SK-N-DZ (cell line): ENCODE data around the gene PMF1.

Experiments used
- DNase-seq: peaks from one replicate; pipeline ENCODE4 v3.0.0-alpha.2; 2015; ENCODE audit warnings: low spot score
- small RNA-seq, 2 experiments: library from RNA; depleted of rRNA; stranded (forward); fragments of <200 nt; gene quantifications; one replicate each; pipeline ENCODE3, GENCODE V24; 2014

The PMF1 gene

GRCh38 chr1:156262461-156263287 is 49.9 kb downstream of the PMF1 start:
- no peak for DNase-seq

GRCh38 chr1:156263288-156263655 is 50.5 kb downstream of the PMF1 start:
- DNase-seq, result no peak

- no peak for DNase-seq
These were observed 53.2 kb downstream of the PMF1 start for GRCh38 chr1:156266051-156266450.

DNA sequence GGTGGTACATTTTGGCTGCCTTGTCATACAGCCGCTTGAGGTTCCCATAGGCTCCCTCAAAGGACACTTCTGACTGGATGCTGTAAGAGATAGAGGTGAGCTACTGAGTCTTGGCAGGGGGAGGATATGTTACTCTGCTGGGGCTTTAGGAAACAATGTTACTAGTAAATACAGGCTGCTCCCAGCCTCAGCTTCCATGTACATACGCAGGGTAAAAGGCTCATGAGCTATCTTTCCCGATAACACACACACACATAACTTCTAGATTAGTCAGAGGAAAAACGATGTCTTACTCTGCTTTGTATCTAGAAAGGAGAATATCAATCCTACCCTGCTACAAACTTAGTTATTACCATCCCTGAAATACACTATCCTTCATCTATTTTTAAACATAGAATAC is 55.5 kb downstream of the PMF1 start:
- DNase-seq, result no peak

GRCh38 chr1:156270314-156270713 is 57.5 kb downstream of the PMF1 start:
- DNase-seq, result no peak

- no peak for DNase-seq
These were observed 63.7 kb downstream of the PMF1 start for GRCh38 chr1:156276532-156276931.

DNA sequence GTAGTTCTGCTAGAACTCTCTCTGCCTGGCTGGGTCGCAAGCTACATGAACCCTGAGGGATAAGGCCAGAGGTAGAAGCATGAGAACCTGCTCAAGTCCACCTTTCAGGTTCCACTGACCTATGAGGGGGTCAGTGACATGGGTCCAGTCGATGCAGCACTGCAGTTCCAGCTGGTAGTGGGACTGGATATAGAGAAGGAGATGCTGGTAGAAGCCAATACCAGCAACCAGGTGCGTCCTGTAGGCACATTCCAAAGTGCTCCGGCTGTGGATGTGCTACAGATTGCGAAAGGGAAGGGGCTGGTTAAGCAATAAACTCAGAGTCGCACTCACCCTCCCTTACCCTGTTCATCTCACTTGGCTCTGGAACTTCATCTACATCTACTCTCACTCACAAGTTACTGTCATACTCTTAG is 64.2 kb downstream of the PMF1 start:
- no peak for DNase-seq

- no peak for DNase-seq
These were observed 67.0 kb downstream of the PMF1 start for GRCh38 chr1:156279837-156280236.

DNA sequence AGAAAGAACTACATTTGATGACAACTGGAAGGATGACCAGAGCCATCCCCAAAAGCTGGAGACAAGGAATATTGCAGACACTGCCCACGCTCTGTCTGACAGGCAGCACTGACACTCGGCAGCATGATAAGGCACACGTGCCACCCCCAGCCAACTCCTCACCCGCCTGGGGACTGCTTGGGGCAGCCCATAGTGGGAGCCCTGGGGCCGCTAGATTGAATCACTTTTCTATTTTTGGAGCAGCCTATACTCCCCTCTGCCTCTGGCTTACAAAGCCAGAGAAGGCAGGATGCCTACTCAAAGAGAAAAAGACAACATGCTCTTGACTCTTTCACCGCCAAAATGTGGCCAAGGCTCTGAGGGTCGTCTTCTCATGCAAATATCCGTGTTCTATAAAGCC is 68.5 kb downstream of the PMF1 start:
- DNase-seq, result no peak

DNA sequence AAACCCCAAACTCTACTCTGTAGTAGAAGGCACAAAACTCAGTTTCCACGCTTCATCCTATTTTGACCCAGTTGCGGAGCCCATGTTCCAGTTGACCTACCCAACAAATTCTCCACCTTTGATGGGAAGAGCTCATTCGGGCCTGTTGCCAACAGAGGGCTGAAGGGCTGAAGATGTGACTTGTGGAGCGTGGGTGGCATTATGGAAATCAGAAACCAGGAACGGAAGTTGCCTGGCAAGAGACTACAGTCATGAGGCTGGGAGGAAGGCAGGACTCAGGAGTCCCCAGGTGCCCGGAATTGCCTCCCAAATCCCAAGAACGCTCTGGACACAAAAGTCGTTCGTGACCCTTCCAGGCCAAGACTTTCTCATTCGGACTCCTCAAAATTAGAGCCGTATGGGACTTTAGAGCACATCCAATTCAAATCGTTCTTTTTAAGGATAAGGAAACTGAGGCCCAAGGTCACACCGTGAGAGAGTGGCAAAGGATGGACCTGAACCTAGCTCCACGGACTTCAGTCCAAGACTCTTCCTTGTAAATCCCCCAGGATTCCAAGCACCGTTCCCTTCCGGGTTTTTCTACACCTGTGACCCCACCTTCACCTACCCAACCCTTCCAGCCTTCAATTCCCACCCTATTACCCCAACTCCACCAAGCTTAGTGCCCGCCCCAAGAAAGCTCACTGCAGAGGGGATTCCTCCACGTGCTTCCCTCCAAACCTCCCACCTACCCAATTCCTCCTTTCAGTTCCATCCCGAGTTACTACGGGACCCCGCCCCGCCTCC is 69.1 kb downstream of the PMF1 start:
- DNase-seq, result peak; percentile 47

DNA sequence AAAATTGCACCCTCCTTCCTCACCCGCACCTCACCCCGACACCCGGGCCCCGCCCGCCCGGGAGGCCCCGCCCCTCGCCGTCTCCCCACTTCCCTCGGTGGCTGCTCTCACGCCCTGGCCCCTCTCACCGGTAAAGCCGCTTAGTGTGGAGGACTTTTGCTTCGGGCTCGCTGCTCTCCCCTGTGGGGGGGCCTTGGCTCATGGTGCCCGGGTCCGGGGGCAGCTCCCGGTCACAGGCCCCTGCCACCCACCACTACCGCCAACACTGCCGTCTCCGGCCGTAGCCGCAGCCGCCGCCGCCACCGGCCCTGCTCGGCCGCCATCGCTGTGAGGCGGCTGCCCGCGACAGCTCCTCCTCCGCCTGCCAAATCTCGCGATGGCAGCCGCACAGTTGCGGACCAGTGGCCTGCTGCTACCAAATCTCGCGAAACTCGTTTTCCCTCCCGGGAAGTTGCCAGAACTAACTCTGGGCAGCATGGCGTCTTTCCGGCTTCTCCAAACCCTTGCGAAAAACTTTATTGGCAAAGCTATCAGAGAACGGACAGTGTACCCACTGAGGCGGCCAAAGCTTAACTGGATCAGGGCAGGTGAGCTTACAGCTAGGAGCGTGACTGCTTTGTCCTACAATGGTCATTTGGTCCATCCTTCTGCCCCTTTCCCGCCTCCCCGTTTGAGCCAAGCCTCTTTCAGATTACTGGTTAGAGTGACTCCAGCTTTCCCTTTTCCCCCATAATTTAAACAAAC is 69.8 kb downstream of the PMF1 start, which contains the start of gene SMG5:
SMG5 (minus strand) TSS at position 347 of the 744 bp plus-strand sequence; CDS start at position 202, 145 bp downstream.
- DNase-seq, result peak; percentile 99

DNA sequence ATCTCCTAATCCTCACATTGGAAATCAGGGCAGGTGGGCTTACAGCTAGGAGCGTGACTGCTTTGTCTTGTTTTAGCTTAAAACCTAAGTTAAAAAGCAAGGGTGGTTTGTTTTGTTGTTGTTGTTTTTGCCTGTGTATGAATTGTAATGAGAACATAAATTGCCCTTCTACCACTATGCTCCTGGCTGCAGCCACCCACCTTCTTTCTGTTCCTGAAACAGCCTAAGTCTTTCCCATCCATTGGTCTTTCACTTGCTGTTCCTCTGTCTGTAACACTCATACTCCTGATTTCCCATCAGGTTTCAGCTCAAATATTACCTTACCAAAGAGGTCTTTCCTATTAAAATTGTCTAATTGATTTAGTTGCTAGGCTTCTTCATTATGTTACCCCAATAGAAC is 70.7 kb downstream of the PMF1 start:
- no peak for DNase-seq

- DNase-seq, result no peak
These were observed 71.3 kb downstream of the PMF1 start, which contains the start of gene TMEM79 for GRCh38 chr1:156284112-156284511. Gene TMEM79, plus strand, starts transcription at chr1:156284325. Its CDS starts 902 bp downstream, at chr1:156285227.

GRCh38 chr1:156284757-156285156 is 72.0 kb downstream of the PMF1 start:
- DNase-seq, result no peak

DNA sequence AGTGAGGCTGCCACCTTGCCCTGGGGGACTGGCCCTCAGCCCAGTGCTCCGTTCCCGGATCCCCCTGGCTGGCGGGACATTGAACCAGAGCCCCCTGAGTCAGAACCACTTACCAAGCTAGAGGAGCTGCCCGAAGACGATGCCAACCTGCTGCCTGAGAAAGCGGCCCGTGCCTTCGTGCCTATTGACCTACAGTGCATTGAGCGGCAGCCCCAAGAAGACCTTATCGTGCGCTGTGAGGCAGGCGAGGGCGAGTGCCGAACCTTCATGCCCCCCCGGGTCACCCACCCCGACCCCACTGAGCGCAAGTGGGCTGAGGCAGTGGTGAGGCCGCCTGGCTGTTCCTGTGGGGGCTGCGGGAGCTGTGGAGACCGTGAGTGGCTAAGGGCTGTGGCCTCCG is 72.6 kb downstream of the PMF1 start:
- no peak for DNase-seq

DNA sequence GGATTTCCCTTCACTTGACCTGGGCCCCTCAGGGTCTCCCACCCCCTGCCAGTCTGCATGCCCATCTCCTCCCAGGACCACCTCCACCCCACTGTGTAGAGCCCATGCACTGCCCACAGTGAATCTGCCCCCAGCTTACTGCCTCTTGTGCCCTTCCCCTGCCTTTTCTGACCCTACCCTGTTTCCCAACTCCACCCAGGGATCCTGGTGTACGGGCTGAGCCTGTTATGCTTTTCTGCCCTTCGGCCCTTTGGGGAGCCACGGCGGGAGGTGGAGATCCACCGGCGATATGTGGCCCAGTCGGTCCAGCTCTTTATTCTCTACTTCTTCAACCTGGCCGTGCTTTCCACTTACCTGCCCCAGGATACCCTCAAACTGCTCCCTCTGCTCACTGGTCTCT is 73.3 kb downstream of the PMF1 start:
- DNase-seq, result no peak

Small RNA genes lying within 50 kb of the gene (small RNA-seq; reads per million reads assigned to genes)
- gene RF00568, result 0 reads per million in 2 experiments
